Ascending aorta (tissue), 2 donors: ENCODE measurements around the gene ING4. TPM values are rescaled to one million over a fixed set of nuclear protein-coding genes. Genes with fewer than 3 reads are reported as not detected.
A peak's percentile ranks its signal among the peaks of the same experiment; 100 is the strongest.

ENCODE experiments used
- DNase-seq, 2 donors: peaks; one replicate each; pipeline ENCODE4 v3.0.0-alpha.2; 2019; ENCODE audit warnings: low spot score in 2 of 2
- H3K27ac ChIP-seq, 2 donors: fragments of 200-600 bp; sonication (generic); one replicate each; pipeline ENCODE4 v1.5.1; 2016 to 2017; ENCODE audit warnings: mild to moderate bottlenecking in 1 of 2
- H3K27me3 ChIP-seq: fragments of 200-600 bp; sonication (generic); one replicate; pipeline ENCODE4 v1.5.1; 2017
- H3K36me3 ChIP-seq, 2 donors: fragments of 200-600 bp; sonication (generic); one replicate each; pipeline ENCODE4 v1.5.1; 2016
- H3K4me1 ChIP-seq, 2 donors: fragments of 200-600 bp; sonication (generic); one replicate each; pipeline ENCODE4 v1.5.1; 2016 to 2017; ENCODE audit warnings: mild to moderate bottlenecking in 1 of 2
- H3K4me3 ChIP-seq, 2 donors: fragments of 200-600 bp; sonication (generic); one replicate each; pipeline ENCODE4 v1.5.1; 2016 to 2017; ENCODE audit warnings: mild to moderate bottlenecking in 1 of 2
- H3K9me3 ChIP-seq, 2 donors: fragments of 200-600 bp; sonication (generic); one replicate each; pipeline ENCODE4 v1.5.1; 2016
- intact Hi-C: fragments of 100-400 bp; cut with DNase I; formaldehyde crosslinking; loops from one replicate; pipeline ENCODE4 v1.15.1; 2023
- total RNA-seq: library from RNA; depleted of rRNA; stranded (reverse); fragments of >200 nt; gene quantifications from one replicate; pipeline ENCODE4 v1.1.0, GENCODE V29; 2016
- TF ChIP-seq, protein P1 (sequence below), 3 experiments: fragments of 200-600 bp in 2 of 3; fragments of 450-650 bp in 1 of 3; sonication (generic) in 2 of 3; IDR thresholded peaks; one replicate each; pipeline ENCODE4 v1.5.1; 2016 to 2019; ENCODE audit warnings: antibody characterized with exemption in 3 of 3, mild to moderate bottlenecking in 1 of 3, moderate library complexity in 1 of 3

The ING4 gene
- total RNA-seq, 1 donor from 2014 or later, result 2.6 TPM

DNA sequence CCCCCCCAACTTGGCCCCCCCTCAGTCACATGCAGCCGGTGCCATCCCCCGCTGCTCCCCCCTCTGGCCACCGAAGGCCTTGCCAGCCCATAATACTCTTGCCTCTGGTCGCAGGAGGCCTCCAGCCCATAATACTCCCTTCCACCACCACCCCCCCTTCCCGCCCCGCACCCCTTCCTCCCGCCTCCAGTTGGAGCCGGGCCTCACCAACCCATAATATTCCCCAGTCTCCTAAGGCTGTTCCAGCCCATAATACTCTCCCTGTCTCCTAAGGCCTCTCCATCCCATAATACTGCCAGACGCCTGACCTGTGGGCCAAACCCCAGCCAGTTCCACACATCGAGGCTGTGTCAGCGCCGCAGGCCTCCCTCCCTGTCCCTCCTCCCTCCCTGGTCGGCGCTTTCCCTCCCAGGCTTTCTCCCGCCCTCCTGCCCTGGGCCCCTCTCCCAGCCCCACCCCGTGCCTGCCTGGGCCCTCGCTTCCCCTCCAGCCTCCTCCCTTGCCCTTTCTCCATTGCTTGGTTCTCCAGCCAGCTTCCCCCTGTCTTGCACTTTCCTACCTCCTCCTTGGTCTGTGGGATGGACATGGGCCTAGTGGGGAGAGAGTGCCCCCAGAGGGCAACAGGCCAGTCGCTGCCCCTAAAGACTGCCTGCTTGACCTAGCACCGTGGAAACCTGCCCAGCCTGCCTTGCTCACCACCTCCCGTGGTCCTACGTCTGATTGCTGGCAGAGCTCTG, 49.0 kb downstream of the ING4 start:
- no peaks in the 10 kb centered on the region for H3K9me3 ChIP-seq
- TF ChIP-seq, protein P1, sequence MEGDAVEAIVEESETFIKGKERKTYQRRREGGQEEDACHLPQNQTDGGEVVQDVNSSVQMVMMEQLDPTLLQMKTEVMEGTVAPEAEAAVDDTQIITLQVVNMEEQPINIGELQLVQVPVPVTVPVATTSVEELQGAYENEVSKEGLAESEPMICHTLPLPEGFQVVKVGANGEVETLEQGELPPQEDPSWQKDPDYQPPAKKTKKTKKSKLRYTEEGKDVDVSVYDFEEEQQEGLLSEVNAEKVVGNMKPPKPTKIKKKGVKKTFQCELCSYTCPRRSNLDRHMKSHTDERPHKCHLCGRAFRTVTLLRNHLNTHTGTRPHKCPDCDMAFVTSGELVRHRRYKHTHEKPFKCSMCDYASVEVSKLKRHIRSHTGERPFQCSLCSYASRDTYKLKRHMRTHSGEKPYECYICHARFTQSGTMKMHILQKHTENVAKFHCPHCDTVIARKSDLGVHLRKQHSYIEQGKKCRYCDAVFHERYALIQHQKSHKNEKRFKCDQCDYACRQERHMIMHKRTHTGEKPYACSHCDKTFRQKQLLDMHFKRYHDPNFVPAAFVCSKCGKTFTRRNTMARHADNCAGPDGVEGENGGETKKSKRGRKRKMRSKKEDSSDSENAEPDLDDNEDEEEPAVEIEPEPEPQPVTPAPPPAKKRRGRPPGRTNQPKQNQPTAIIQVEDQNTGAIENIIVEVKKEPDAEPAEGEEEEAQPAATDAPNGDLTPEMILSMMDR (IDR thresholded peaks at IDR 0.05), result peak in 1 of 3 experiments; percentile 3
- DNase-seq, result peak; percentile 85 to 96
- H3K4me3 ChIP-seq, result peak overlapping the region in 1 of 2 donors; percentile 35
- intact Hi-C loops, result loop anchor here (1.0 kb wide), 2 partner anchors 49 to 75 kb away; partner anchors contain the start of genes ING4 and ZNF384
- H3K36me3 ChIP-seq, result no peaks in the 10 kb centered on the region
- H3K27me3 ChIP-seq, result no peaks in the 10 kb centered on the region
- H3K4me1 ChIP-seq, result peaks cover 17 to 22% of the 10 kb centered on the region in 2 donors
- peak overlapping the region; percentile 94 to 97 for H3K27ac ChIP-seq

DNA sequence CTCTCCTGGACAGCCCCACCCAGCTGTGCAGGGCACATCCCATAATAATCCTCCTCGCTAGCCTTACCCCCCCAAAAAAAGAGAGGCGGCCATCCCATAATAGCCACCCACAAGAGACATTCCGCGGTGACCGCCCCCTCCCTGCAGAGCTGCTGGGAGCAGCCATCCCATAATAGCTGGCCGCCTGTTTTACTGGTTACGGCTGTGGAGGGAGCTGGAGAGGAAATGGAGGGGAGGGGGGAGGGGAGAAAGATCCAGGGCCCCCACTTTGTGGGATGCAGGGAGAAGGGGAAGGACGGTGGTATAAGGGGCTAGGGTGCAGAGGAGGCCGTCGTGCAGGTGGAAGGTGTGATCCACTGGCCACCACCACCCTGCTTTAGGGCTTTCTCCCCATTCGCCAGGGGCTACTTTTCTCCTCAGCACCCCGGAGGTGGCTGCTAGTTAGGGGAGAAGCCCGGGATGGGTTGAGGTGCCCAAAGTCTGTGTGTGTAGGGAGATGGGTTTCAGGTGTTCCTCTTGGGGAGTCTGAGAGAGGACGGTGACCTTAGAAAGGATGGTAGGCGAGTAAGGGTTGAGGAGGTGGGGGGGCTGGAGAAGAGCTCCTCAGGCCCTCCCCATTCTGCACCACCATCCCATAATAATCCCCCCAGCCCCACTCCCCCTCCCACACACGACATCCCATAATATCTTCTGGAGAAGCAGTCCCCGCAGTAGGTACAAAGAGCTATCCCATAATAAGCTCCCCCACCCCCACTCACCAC, 49.7 kb downstream of the ING4 start:
- Histone ChIP-seq H3K27ac (peak overlapping the region; percentile 94 to 97), H3K27me3 (no peaks in the 10 kb centered on the region), H3K4me1 (peaks cover 17 to 22% of the 10 kb centered on the region in 2 donors), H3K4me3 (peak overlapping the region; percentile 34 to 47), H3K36me3 (no peaks in the 10 kb centered on the region), H3K9me3 (no peaks in the 10 kb centered on the region)
- TF ChIP-seq, protein P1 (IDR thresholded peaks at IDR 0.05), result peak in 1 of 3 experiments; percentile 3
- peak; percentile 64 to 91 for DNase-seq
- intact Hi-C loops, result loop anchor here (1.0 kb wide), 1 partner anchor 76 kb away; the partner anchor contains the start of gene ZNF384

DNA sequence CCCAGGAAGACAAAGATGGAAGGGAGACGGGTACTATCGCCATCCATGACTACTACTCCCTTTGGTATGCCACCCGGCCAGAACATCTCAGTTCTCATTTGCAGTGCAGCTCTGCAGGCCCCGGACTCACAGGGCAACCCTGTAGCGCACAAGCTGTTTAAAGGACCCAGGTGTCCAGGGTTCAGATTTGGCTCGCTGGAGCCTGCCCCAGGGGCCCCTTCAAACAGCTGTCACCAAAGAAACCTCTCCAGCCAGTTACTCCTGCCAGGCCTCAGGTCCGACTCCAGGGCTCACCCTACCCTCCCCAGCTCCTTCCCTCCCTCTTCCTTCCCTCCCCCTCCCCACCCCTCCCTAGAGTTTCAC, 50.3 kb downstream of the ING4 start:
- TF ChIP-seq, protein P1 (IDR thresholded peaks at IDR 0.05), result no peak
- H3K9me3 ChIP-seq, result no peaks in the 10 kb centered on the region
- peaks cover 17 to 22% of the 10 kb centered on the region in 2 donors for H3K4me1 ChIP-seq
- H3K27me3 ChIP-seq, result no peaks in the 10 kb centered on the region
- DNase-seq, result no peak
- H3K27ac ChIP-seq, result peak overlapping the region; percentile 94 to 97
- H3K4me3 ChIP-seq, result peak overlapping the region in 1 of 2 donors; percentile 47
- intact Hi-C loops, result loop anchor here (1.0 kb wide), 1 partner anchor 77 kb away; the partner anchor contains the start of gene ZNF384
- H3K36me3 ChIP-seq, result no peaks in the 10 kb centered on the region

DNA sequence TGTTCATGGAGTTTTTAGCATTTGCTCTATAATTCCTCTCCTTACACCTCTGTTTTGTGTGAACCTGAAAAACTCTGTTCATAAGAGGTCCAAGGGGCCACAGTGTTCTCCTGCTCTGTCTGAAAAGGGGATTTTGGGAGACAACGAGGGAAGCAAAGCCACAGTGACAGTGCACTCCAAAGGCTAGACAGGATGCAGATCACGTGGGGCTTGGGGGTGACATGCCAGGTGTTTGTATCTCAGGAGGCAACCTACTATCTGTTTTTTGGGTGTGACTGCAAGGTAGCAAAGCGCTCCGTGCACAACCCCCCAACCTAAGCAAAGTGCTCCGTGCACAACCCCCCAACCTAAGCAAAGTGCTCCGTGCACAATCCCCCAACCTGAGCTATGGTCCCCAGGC, 50.7 kb downstream of the ING4 start:
- H3K4me3 ChIP-seq, result no peak overlapping the region
- DNase-seq, result no peak
- H3K27me3 ChIP-seq, result no peaks in the 10 kb centered on the region
- H3K9me3 ChIP-seq, result no peaks in the 10 kb centered on the region
- peak overlapping the region; percentile 94 to 97 for H3K27ac ChIP-seq
- intact Hi-C loops, result no loop called here
- TF ChIP-seq, protein P1 (IDR thresholded peaks at IDR 0.05), result no peak
- peaks cover 17 to 22% of the 10 kb centered on the region in 2 donors for H3K4me1 ChIP-seq
- H3K36me3 ChIP-seq, result no peaks in the 10 kb centered on the region

DNA sequence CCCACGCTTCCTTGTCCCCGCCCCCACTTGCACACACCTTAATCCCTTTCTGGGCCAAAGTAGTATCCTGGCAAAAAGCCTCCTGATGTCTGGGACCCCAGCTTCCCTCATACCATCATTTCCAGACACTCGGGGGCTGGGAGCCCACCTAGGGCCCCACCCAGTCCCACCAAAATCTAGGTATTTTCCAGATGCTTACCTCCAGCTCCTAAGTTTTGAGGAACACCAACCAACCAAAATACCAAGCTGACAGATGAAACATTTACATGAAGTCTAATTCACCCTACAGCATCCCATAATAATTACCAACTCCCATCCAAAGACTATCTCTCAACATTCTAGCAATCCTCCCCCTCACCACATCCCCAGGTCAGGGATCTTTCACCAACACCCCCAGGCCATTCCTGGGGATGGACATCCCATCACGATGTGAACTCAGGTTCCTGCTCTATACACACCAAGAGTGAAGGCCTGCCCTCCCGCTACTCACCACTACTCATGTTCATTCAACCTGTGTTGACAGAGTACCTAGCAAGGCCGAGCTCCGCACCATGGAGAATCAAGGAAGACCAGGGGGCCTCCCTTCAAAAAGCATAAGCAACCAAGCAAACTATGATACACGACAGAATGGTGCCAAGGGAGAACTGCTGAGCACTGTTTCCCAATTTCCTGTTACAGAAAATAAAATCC, 54.2 kb downstream of the ING4 start:
- no peaks in the 10 kb centered on the region for H3K9me3 ChIP-seq
- TF ChIP-seq, protein P1 (IDR thresholded peaks at IDR 0.05), result no peak
- DNase-seq, result no peak
- no peaks in the 10 kb centered on the region for H3K27me3 ChIP-seq
- intact Hi-C loops, result loop anchor here (5.0 kb wide), 2 partner anchors 219 to 244 kb away; partner anchors contain the start of genes CDCA3, P3H3 and USP5
- H3K4me1 ChIP-seq, result peaks cover 25 to 32% of the 10 kb centered on the region in 2 donors
- H3K27ac ChIP-seq, result peak overlapping the region; percentile 73 to 99
- no peaks in the 10 kb centered on the region for H3K36me3 ChIP-seq
- H3K4me3 ChIP-seq, result no peak overlapping the region
